Measurements from ENCODE around the gene SIVA1.

DNA sequence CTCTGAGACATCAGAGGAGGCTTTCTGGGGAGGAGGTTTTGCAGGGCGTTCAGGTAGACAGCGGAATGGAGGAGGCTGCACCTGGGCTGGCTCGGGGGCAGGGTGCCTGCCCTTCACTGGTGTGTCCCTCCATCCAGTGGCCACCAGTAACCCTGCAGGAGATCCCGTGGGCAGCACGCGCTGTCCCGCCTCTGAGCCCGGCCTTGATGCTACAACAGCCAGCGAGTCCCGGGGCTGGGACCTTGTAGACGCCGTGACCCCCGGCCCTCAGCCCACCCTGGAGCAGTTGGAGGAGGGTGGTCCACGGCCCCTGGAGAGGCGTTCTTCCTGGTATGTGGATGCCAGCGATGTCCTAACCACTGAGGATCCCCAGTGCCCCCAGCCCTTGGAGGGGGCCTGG, 38.9 kb upstream of the SIVA1 start:
- TF ChIP-seq, protein P1, sequence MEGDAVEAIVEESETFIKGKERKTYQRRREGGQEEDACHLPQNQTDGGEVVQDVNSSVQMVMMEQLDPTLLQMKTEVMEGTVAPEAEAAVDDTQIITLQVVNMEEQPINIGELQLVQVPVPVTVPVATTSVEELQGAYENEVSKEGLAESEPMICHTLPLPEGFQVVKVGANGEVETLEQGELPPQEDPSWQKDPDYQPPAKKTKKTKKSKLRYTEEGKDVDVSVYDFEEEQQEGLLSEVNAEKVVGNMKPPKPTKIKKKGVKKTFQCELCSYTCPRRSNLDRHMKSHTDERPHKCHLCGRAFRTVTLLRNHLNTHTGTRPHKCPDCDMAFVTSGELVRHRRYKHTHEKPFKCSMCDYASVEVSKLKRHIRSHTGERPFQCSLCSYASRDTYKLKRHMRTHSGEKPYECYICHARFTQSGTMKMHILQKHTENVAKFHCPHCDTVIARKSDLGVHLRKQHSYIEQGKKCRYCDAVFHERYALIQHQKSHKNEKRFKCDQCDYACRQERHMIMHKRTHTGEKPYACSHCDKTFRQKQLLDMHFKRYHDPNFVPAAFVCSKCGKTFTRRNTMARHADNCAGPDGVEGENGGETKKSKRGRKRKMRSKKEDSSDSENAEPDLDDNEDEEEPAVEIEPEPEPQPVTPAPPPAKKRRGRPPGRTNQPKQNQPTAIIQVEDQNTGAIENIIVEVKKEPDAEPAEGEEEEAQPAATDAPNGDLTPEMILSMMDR (IDR thresholded peaks at IDR 0.05) = no peak
- TF ChIP-seq POLR2A (IDR thresholded peaks at IDR 0.05) (no peak), EP300 (IDR thresholded peaks at IDR 0.05; ENCODE audit: low read depth) (no peak)

All from transverse colon (tissue), 3 donors.